Upper lobe of left lung (tissue), 6 donors: ENCODE results near the gene DMD. TPM values are rescaled to one million over a fixed set of nuclear protein-coding genes. Genes with fewer than 3 reads are reported as not detected.

ENCODE experiments used
- ATAC-seq, 2 donors: fragments of 200-7000 bp; cut with Tn5 transposase; one replicate each; pipeline ENCODE4 v1.9.1; 2022; ENCODE audit warnings: mild to moderate bottlenecking in 2 of 2, moderate library complexity in 2 of 2; ENCODE audit not compliant: low FRiP score in 2 of 2
- DNase-seq, 2 donors: peaks; one replicate each; pipeline ENCODE4 v3.0.0-alpha.2; 2019 to 2020
- H3K27ac ChIP-seq, 4 donors: fragments of 200-600 bp; sonication (generic); one replicate each; pipeline ENCODE4 v1.5.1; 2016 to 2019
- H3K27me3 ChIP-seq, 4 donors: fragments of 200-600 bp; sonication (generic); one replicate each; pipeline ENCODE4 v1.5.1; 2017 to 2019
- H3K36me3 ChIP-seq, 4 donors: fragments of 200-600 bp; sonication (generic); one replicate each; pipeline ENCODE4 v1.5.1; 2016 to 2019
- H3K4me1 ChIP-seq, 4 donors: fragments of 200-600 bp; sonication (generic); one replicate each; pipeline ENCODE4 v1.5.1; 2018 to 2019
- H3K4me3 ChIP-seq, 4 donors: fragments of 200-600 bp; sonication (generic); one replicate each; pipeline ENCODE4 v1.5.1; 2017 to 2019; ENCODE audit warnings: mild to moderate bottlenecking in 2 of 4, moderate library complexity in 1 of 4
- H3K9me3 ChIP-seq, 4 donors: fragments of 200-600 bp; sonication (generic); one replicate each; pipeline ENCODE4 v1.5.1; 2018 to 2019
- CTCF ChIP-seq, 6 experiments: fragments of 450-650 bp in 4 of 6; fragments of 200-600 bp in 2 of 6; sonication (generic) in 2 of 6; IDR thresholded peaks; one replicate each; pipeline ENCODE4 v1.5.1; 2016 to 2019; ENCODE audit warnings: antibody characterized with exemption in 6 of 6
- EP300 ChIP-seq, 4 donors: sonication (generic); formaldehyde crosslinking; IDR thresholded peaks; one replicate each; pipeline ENCODE4 v1.5.1; 2017; ENCODE audit warnings: antibody characterized with exemption in 4 of 4, control low read depth in 2 of 4
- POLR2A ChIP-seq, 4 donors: fragments of 450-650 bp; IDR thresholded peaks; one replicate each; pipeline ENCODE4 v1.5.1; 2016 to 2017; ENCODE audit warnings: antibody characterized with exemption in 4 of 4, mild to moderate bottlenecking in 2 of 4
- POLR2AphosphoS5 ChIP-seq, 2 donors: sonication (generic); formaldehyde crosslinking; IDR thresholded peaks; one replicate each; pipeline ENCODE4 v1.5.1; 2017; ENCODE audit warnings: antibody characterized with exemption in 2 of 2
- WGBS, 2 donors: methylation state at CpG; one replicate each; pipeline ENCODE4 v1.1.5; 2017 to 2018; 5-methylcytosine and 5-hydroxymethylcytosine counted together
- total RNA-seq, 6 donors: library from RNA; depleted of rRNA in 4 of 6; stranded (reverse); fragments of >200 nt in 4 of 6; gene quantifications; one replicate each; pipeline versions ENCODE4 v1.1.0 to v1.2.1, GENCODE V29; 2016 to 2021
- donor health status: DM: no; HTN: no; CAD: no; lungs with moderate emphysema.
- donor health status: DM: no; HTN: yes; CAD: no; lungs with severe emphysema.

The DMD gene
- total RNA-seq, 6 donors from 2014 or later, result 12.5 to 37.0 (median 24.0) TPM

GRCh38 chrX:31872007-31872406 lies 1339.3 kb downstream of the DMD start:
- ATAC-seq (no peak), DNase-seq (no peak)
- no peaks in the 10 kb centered on the region for H3K36me3 ChIP-seq
- H3K27me3 ChIP-seq, result no peaks in the 10 kb centered on the region
- H3K4me3 ChIP-seq, result no peak overlapping the region
- TF ChIP-seq POLR2AphosphoS5 (IDR thresholded peaks at IDR 0.05) (no peak), POLR2A (IDR thresholded peaks at IDR 0.05) (no peak), CTCF (IDR thresholded peaks at IDR 0.05) (no peak), EP300 (IDR thresholded peaks at IDR 0.05) (no peak)
- no peaks in the 10 kb centered on the region for H3K9me3 ChIP-seq
- 32 to 47% methylated on average over 2 of the region's 2 CpGs for WGBS, 2 donors
- no peak overlapping the region for H3K27ac ChIP-seq
- H3K4me1 ChIP-seq, result no peaks in the 10 kb centered on the region

- Histone ChIP-seq H3K9me3 (no peaks in the 10 kb centered on the region), H3K4me3 (no peak overlapping the region), H3K27ac (no peak overlapping the region), H3K27me3 (no peaks in the 10 kb centered on the region), H3K4me1 (no peaks in the 10 kb centered on the region), H3K36me3 (no peaks in the 10 kb centered on the region)
- TF ChIP-seq CTCF (IDR thresholded peaks at IDR 0.05), result no peak
- TF ChIP-seq POLR2A (IDR thresholded peaks at IDR 0.05), result no peak
- TF ChIP-seq POLR2AphosphoS5 (IDR thresholded peaks at IDR 0.05), result no peak
- TF ChIP-seq EP300 (IDR thresholded peaks at IDR 0.05), result no peak
- ATAC-seq, result no peak
- no peak for DNase-seq
Observed at GRCh38 chrX:31870267-31870666, 1341.1 kb downstream of the DMD start.

DNA sequence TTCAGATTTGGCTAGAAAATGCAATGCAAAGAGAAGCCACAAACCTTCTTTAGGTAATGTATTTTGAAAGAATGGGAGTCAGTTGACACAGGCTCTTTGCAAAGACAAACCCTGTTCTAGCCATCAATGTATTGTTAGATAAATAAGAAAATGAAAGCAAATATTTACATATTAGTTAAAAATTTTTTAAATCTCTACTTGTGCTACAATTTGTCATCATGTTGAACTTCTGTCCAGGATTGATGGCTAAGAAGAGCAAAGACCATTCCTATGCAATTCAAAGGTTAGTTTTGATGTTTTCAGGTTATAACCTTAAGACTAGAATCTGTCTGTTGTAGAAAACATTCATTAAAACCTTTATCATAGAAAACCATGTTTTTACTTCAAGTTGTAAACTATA lies 1350.7 kb downstream of the DMD start:
- H3K9me3 ChIP-seq, result no peaks in the 10 kb centered on the region

DNA sequence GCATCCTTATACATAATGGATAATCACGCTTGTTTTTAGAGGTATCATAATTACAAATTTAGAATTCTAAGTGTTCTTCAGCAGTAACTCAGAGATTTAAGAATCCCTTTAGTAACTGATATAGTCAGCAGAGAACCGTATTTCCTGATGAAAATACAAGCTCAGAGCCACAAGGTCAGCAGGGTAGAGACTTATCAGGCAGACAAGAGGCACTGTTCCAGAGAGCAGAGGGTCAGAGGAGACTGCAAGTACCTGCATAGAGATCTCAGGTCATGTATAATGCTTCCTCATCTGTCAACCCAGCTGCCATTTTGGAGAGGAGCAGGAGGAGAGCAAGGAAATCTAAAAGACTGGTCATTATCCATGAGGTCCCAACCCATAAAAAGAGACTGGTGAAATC lies 1352.4 kb downstream of the DMD start:
- DNase-seq, result no peak
- Histone ChIP-seq H3K4me1 (no peaks in the 10 kb centered on the region), H3K9me3 (no peaks in the 10 kb centered on the region), H3K36me3 (no peaks in the 10 kb centered on the region), H3K27me3 (no peaks in the 10 kb centered on the region), H3K4me3 (no peak overlapping the region), H3K27ac (no peak overlapping the region)
- no peak for ATAC-seq
- TF ChIP-seq CTCF (IDR thresholded peaks at IDR 0.05) (no peak), POLR2AphosphoS5 (IDR thresholded peaks at IDR 0.05) (no peak), POLR2A (IDR thresholded peaks at IDR 0.05) (no peak), EP300 (IDR thresholded peaks at IDR 0.05) (no peak)
- WGBS, 2 donors, result 45 to 96% methylated on average over 2 of the region's 2 CpGs

More for the DNA sequence above, 1350.7 kb downstream of the DMD start:
- Histone ChIP-seq H3K36me3 (no peaks in the 10 kb centered on the region), H3K27me3 (no peaks in the 10 kb centered on the region), H3K4me1 (no peaks in the 10 kb centered on the region), H3K4me3 (no peak overlapping the region), H3K27ac (no peak overlapping the region)
- no peak for TF ChIP-seq EP300 (IDR thresholded peaks at IDR 0.05)
- TF ChIP-seq POLR2A (IDR thresholded peaks at IDR 0.05), result no peak
- TF ChIP-seq CTCF (IDR thresholded peaks at IDR 0.05), result no peak
- TF ChIP-seq POLR2AphosphoS5 (IDR thresholded peaks at IDR 0.05), result no peak
- ATAC-seq (no peak), DNase-seq (no peak)

GRCh38 chrX:31854716-31855115 lies 1356.6 kb downstream of the DMD start:
- H3K4me3 ChIP-seq, result no peak overlapping the region
- H3K9me3 ChIP-seq, result no peaks in the 10 kb centered on the region
- H3K27ac ChIP-seq, result no peak overlapping the region
- DNase-seq (no peak), ATAC-seq (no peak)
- no peak for TF ChIP-seq EP300 (IDR thresholded peaks at IDR 0.05)
- no peak for TF ChIP-seq POLR2A (IDR thresholded peaks at IDR 0.05)
- TF ChIP-seq POLR2AphosphoS5 (IDR thresholded peaks at IDR 0.05), result no peak
- TF ChIP-seq CTCF (IDR thresholded peaks at IDR 0.05), result no peak
- no peaks in the 10 kb centered on the region for H3K27me3 ChIP-seq
- WGBS, 2 donors, result 76 to 86% methylated on average over 5 of the region's 5 CpGs
- no peaks in the 10 kb centered on the region for H3K36me3 ChIP-seq
- H3K4me1 ChIP-seq, result no peaks in the 10 kb centered on the region
